Mesenchymal stem cell (in vitro differentiated cells and primary cell): ENCODE measurements around the gene NPL.

Source experiments
- DNase-seq: peaks from one replicate; pipeline ENCODE4 v3.0.0-alpha.2; 2013
- H2AFZ ChIP-seq: one replicate; pipeline ENCODE4 v1.6.1; 2013; ENCODE audit warnings: low read depth, mild to moderate bottlenecking, control low read depth, inconsistent platforms, low read length, moderate library complexity
- H2AK5ac ChIP-seq: 2 replicates; pipeline ENCODE4 v1.6.1; 2013; ENCODE audit warnings: low read length, moderate library complexity, mild to moderate bottlenecking, inconsistent platforms; ENCODE audit not compliant: severe bottlenecking
- H2BK120ac ChIP-seq: one replicate; pipeline ENCODE4 v1.6.1; 2013; ENCODE audit warnings: low read depth, mild to moderate bottlenecking, inconsistent platforms, low read length, moderate library complexity
- H2BK12ac ChIP-seq, 2 experiments: one replicate each; pipeline ENCODE4 v1.6.1; 2013; ENCODE audit warnings: inconsistent platforms in 2 of 2, low read length in 2 of 2, mild to moderate bottlenecking in 2 of 2, moderate library complexity in 2 of 2, control low read depth in 1 of 2
- H2BK15ac ChIP-seq: one replicate; pipeline ENCODE4 v1.6.1; 2013; ENCODE audit warnings: mild to moderate bottlenecking, low read depth, inconsistent platforms; ENCODE audit not compliant: poor library complexity, severe bottlenecking
- H2BK5ac ChIP-seq: 2 replicates; pipeline ENCODE4 v1.6.1; 2013; ENCODE audit warnings: low read depth, mild to moderate bottlenecking, low read length, control low read depth, inconsistent platforms; ENCODE audit not compliant: poor library complexity, severe bottlenecking
- H3K14ac ChIP-seq, 2 experiments: one replicate each; pipeline ENCODE4 v1.6.1; 2013; ENCODE audit warnings: inconsistent platforms in 2 of 2, low read length in 2 of 2, control low read depth in 1 of 2, mild to moderate bottlenecking in 1 of 2, moderate library complexity in 1 of 2
- H3K18ac ChIP-seq, 2 experiments: one replicate each; pipeline ENCODE4 v1.6.1; 2013; ENCODE audit warnings: inconsistent platforms in 2 of 2, low read length in 2 of 2, control low read depth in 1 of 2, low read depth in 1 of 2, mild to moderate bottlenecking in 1 of 2
- H3K23ac ChIP-seq, 2 experiments: one replicate each; pipeline ENCODE4 v1.6.1; 2013; ENCODE audit warnings: inconsistent platforms in 2 of 2, low read length in 2 of 2, mild to moderate bottlenecking in 2 of 2, moderate library complexity in 2 of 2, control low read depth in 1 of 2
- H3K27ac ChIP-seq: 2 replicates; pipeline ENCODE4 v1.5.1; 2013; ENCODE audit warnings: mild to moderate bottlenecking, moderate library complexity, low read length, control low read depth, inconsistent platforms; ENCODE audit not compliant: poor library complexity, severe bottlenecking
- H3K27me3 ChIP-seq, 2 experiments: 2 replicates each; pipeline versions ENCODE4 v1.6.1 to v1.7.0; 2013; ENCODE audit warnings: low read length in 2 of 2, mild to moderate bottlenecking in 2 of 2, moderate library complexity in 2 of 2, control low read depth in 1 of 2, inconsistent platforms in 1 of 2; ENCODE audit not compliant: control insufficient read depth in 1 of 2, insufficient read depth in 1 of 2
- H3K36me3 ChIP-seq, 2 experiments: 2 replicates each; pipeline versions ENCODE4 v1.6.1 to v1.7.0; 2013; ENCODE audit warnings: low read length in 2 of 2, control low read depth in 1 of 2, inconsistent platforms in 1 of 2, low read depth in 1 of 2, mild to moderate bottlenecking in 1 of 2; ENCODE audit not compliant: insufficient read depth in 2 of 2, control insufficient read depth in 1 of 2
- H3K4ac ChIP-seq, 2 experiments: one replicate each; pipeline ENCODE4 v1.6.1; 2013; ENCODE audit warnings: inconsistent platforms in 2 of 2, low read length in 2 of 2, mild to moderate bottlenecking in 2 of 2, moderate library complexity in 2 of 2, control low read depth in 1 of 2, low read depth in 1 of 2
- H3K4me1 ChIP-seq: 2 replicates; pipeline ENCODE4 v1.6.1; 2013; ENCODE audit warnings: low read depth, low read length, control low read depth; ENCODE audit not compliant: control insufficient read depth, insufficient read depth
- H3K4me2 ChIP-seq: 2 replicates; pipeline ENCODE4 v1.6.1; 2013; ENCODE audit warnings: low read length, mild to moderate bottlenecking, inconsistent platforms; ENCODE audit not compliant: poor library complexity, severe bottlenecking
- H3K4me3 ChIP-seq, 2 experiments: 2 replicates each; pipeline versions ENCODE4 v1.5.1 to v1.7.0; 2013; ENCODE audit warnings: low read length in 2 of 2, mild to moderate bottlenecking in 2 of 2, control low read depth in 1 of 2, low read depth in 1 of 2; ENCODE audit not compliant: insufficient read depth in 1 of 2
- H3K79me1 ChIP-seq: replicated peaks from 2 replicates; pipeline ENCODE4 v1.6.1; 2013; ENCODE audit warnings: mild to moderate bottlenecking, control low read depth, low read length, inconsistent platforms; ENCODE audit not compliant: poor library complexity, severe bottlenecking
- H3K9ac ChIP-seq: 2 replicates; pipeline ENCODE4 v1.7.0; 2013; ENCODE audit warnings: mild to moderate bottlenecking, low read length, moderate library complexity
- H3K9me3 ChIP-seq: 2 replicates; pipeline ENCODE4 v1.7.0; 2013; ENCODE audit warnings: mild to moderate bottlenecking, low read length; ENCODE audit not compliant: control insufficient read depth
- H4K8ac ChIP-seq: one replicate; pipeline ENCODE4 v1.6.1; 2013; ENCODE audit warnings: inconsistent platforms, mild to moderate bottlenecking, low read length, moderate library complexity
- H4K91ac ChIP-seq: one replicate; pipeline ENCODE4 v1.6.1; 2013; ENCODE audit warnings: mild to moderate bottlenecking, low read length, inconsistent platforms
- WGBS: methylation state at CpG from one replicate; pipeline ENCODE4 v1.1.7; 2013; ENCODE audit warnings: mixed read lengths; 5-methylcytosine and 5-hydroxymethylcytosine counted together

The NPL gene

GRCh38 chr1:182823220-182823619 is 33.6 kb downstream of the NPL start:
- Histone ChIP-seq H3K79me1 (no peaks in the 10 kb centered on the region), H3K23ac (no peak overlapping the region), H3K18ac (no peak overlapping the region), H2AFZ (no peak overlapping the region), H2BK5ac (no peak overlapping the region), H2BK120ac (no peak overlapping the region), H3K4me1 (no peaks in the 10 kb centered on the region), H4K8ac (no peak overlapping the region), H2AK5ac (no peak overlapping the region), H3K36me3 (peaks cover 0 to 45% of the 10 kb centered on the region in 2 experiments), H3K27ac (no peak overlapping the region), H3K4me3 (no peak overlapping the region), H2BK15ac (no peak overlapping the region), H3K4me2 (no peak overlapping the region), H4K91ac (no peak overlapping the region), H2BK12ac (no peak overlapping the region), H3K9ac (no peak overlapping the region), H3K9me3 (no peaks in the 10 kb centered on the region), H3K27me3 (no peaks in the 10 kb centered on the region), H3K4ac (no peak overlapping the region), H3K14ac (no peak overlapping the region)
- DNase-seq = no peak
- WGBS = 100% methylated on average over 2 of the region's 3 CpGs

- Histone ChIP-seq H2BK120ac (no peak overlapping the region), H2BK12ac (no peak overlapping the region), H2BK5ac (no peak overlapping the region), H2AFZ (no peak overlapping the region), H3K18ac (no peak overlapping the region), H3K9ac (no peak overlapping the region), H3K23ac (no peak overlapping the region), H3K79me1 (no peaks in the 10 kb centered on the region), H3K4me1 (no peaks in the 10 kb centered on the region), H4K91ac (no peak overlapping the region), H3K4me3 (no peak overlapping the region), H3K9me3 (no peaks in the 10 kb centered on the region), H3K27me3 (no peaks in the 10 kb centered on the region), H2AK5ac (no peak overlapping the region), H2BK15ac (no peak overlapping the region), H3K4ac (no peak overlapping the region), H3K27ac (no peak overlapping the region), H3K4me2 (no peak overlapping the region), H3K14ac (no peak overlapping the region), H3K36me3 (peaks cover 0 to 15% of the 10 kb centered on the region in 2 experiments), H4K8ac (no peak overlapping the region)
- no peak for DNase-seq
- WGBS = 100% methylated on average over 1 of the region's 2 CpGs
Observed at GRCh38 chr1:182826892-182827291, 37.3 kb downstream of the NPL start.

- Histone ChIP-seq H3K36me3 (peaks cover 0 to 10% of the 10 kb centered on the region in 2 experiments), H4K91ac (no peak overlapping the region), H3K27ac (no peak overlapping the region), H2BK5ac (no peak overlapping the region), H3K23ac (no peak overlapping the region), H2AK5ac (no peak overlapping the region), H3K14ac (no peak overlapping the region), H3K27me3 (no peaks in the 10 kb centered on the region), H3K9me3 (no peaks in the 10 kb centered on the region), H3K4me3 (no peak overlapping the region), H3K79me1 (no peaks in the 10 kb centered on the region), H4K8ac (no peak overlapping the region), H3K18ac (no peak overlapping the region), H3K4me1 (no peaks in the 10 kb centered on the region), H2BK120ac (no peak overlapping the region), H3K9ac (no peak overlapping the region), H3K4me2 (no peak overlapping the region), H2BK12ac (no peak overlapping the region), H2AFZ (no peak overlapping the region), H2BK15ac (no peak overlapping the region), H3K4ac (no peak overlapping the region)
- 100% methylated on average over 3 of the region's 5 CpGs for WGBS
- no peak for DNase-seq
Observed at GRCh38 chr1:182829285-182829932, 39.8 kb downstream of the NPL start.

- no peak overlapping the region for H3K23ac ChIP-seq
- H3K4me1 ChIP-seq = peaks cover 2% of the 10 kb centered on the region
- no peak overlapping the region for H2AFZ ChIP-seq
- no peak overlapping the region for H2BK120ac ChIP-seq
- no peak overlapping the region for H4K91ac ChIP-seq
- no peak overlapping the region for H3K4ac ChIP-seq
- H3K4me3 ChIP-seq = no peak overlapping the region
- H3K27ac ChIP-seq = no peak overlapping the region
- H2AK5ac ChIP-seq = no peak overlapping the region
- no peaks in the 10 kb centered on the region for H3K9me3 ChIP-seq
- H2BK5ac ChIP-seq = no peak overlapping the region
- no peak for DNase-seq
- H3K36me3 ChIP-seq = no peaks in the 10 kb centered on the region
- H3K27me3 ChIP-seq = no peaks in the 10 kb centered on the region
- H2BK15ac ChIP-seq = no peak overlapping the region
- H2BK12ac ChIP-seq = no peak overlapping the region
- no peak overlapping the region for H3K4me2 ChIP-seq
- H4K8ac ChIP-seq = no peak overlapping the region
- H3K14ac ChIP-seq = no peak overlapping the region
- no peak overlapping the region for H3K18ac ChIP-seq
- H3K9ac ChIP-seq = no peak overlapping the region
- H3K79me1 ChIP-seq = no peaks in the 10 kb centered on the region
Observed at GRCh38 chr1:182833271-182833670, 43.7 kb downstream of the NPL start.
